Vagina (tissue), 2 donors: ENCODE measurements around the gene FYB2. TPM values are rescaled to one million over a fixed set of nuclear protein-coding genes. Genes with fewer than 3 reads are reported as not detected.

Source experiments
- DNase-seq, 2 donors: peaks; one replicate each; pipeline ENCODE4 v3.0.0-alpha.2; 2017; ENCODE audit errors: extremely low spot score in 2 of 2
- H3K27ac ChIP-seq: fragments of 200-600 bp; sonication (generic); one replicate; pipeline ENCODE4 v1.5.1; 2019
- H3K27me3 ChIP-seq: fragments of 200-600 bp; sonication (generic); one replicate; pipeline ENCODE4 v1.5.1; 2019
- H3K36me3 ChIP-seq, 2 donors: fragments of 200-600 bp; sonication (generic); one replicate each; pipeline ENCODE4 v1.5.1; 2017 to 2019
- H3K4me1 ChIP-seq: fragments of 200-600 bp; sonication (generic); one replicate; pipeline ENCODE4 v1.5.1; 2019
- H3K4me3 ChIP-seq, 2 donors: fragments of 200-600 bp; sonication (generic); 1 replicate in 1 of 2; 2 replicates in 1 of 2; pipeline ENCODE4 v1.5.1; 2016 to 2019
- H3K9me3 ChIP-seq: fragments of 200-600 bp; sonication (generic); one replicate; pipeline ENCODE4 v1.5.1; 2019
- CTCF ChIP-seq, 3 experiments: fragments of 450-650 bp in 2 of 3; fragments of 200-600 bp in 1 of 3; sonication (generic) in 1 of 3; IDR thresholded peaks; one replicate each; pipeline ENCODE4 v1.5.1; 2017 to 2019; ENCODE audit warnings: antibody characterized with exemption in 3 of 3, mild to moderate bottlenecking in 2 of 3, moderate library complexity in 2 of 3
- POLR2A ChIP-seq, 2 donors: fragments of 450-650 bp; IDR thresholded peaks; one replicate each; pipeline ENCODE4 v1.6.1; 2017; ENCODE audit warnings: antibody characterized with exemption in 2 of 2, mild to moderate bottlenecking in 2 of 2, moderate library complexity in 2 of 2
- POLR2AphosphoS5 ChIP-seq, 2 donors: sonication (generic); formaldehyde crosslinking; IDR thresholded peaks; one replicate each; pipeline ENCODE4 v1.9.0; 2017; ENCODE audit warnings: antibody characterized with exemption in 2 of 2, mild to moderate bottlenecking in 2 of 2, low read depth in 1 of 2; ENCODE audit not compliant: insufficient read depth in 1 of 2
- intact Hi-C: fragments of 100-400 bp; cut with DNase I; formaldehyde crosslinking; loops from one replicate; pipeline ENCODE4 v1.15.1; 2023
- total RNA-seq: library from RNA; depleted of rRNA; stranded (reverse); fragments of >200 nt; gene quantifications from one replicate; pipeline ENCODE4 v1.2.3, GENCODE V29; 2016

Gene FYB2
- total RNA-seq, 1 donor from 2014 or later: not detected

GRCh38 chr1:56811331-56811730 lies 7.9 kb downstream of the FYB2 start:
- no peaks in the 10 kb centered on the region for H3K27me3 ChIP-seq
- H3K36me3 ChIP-seq: no peaks in the 10 kb centered on the region
- H3K4me3 ChIP-seq: no peak overlapping the region
- TF ChIP-seq POLR2AphosphoS5 (IDR thresholded peaks at IDR 0.05; ENCODE audit: insufficient read depth in 1 of 2, low read depth in 1 of 2) (no peak), CTCF (IDR thresholded peaks at IDR 0.05) (no peak), POLR2A (IDR thresholded peaks at IDR 0.05) (no peak)
- intact Hi-C loops: no loop called here
- no peak for DNase-seq
- H3K9me3 ChIP-seq: no peaks in the 10 kb centered on the region
- peaks cover 4% of the 10 kb centered on the region for H3K4me1 ChIP-seq
- no peak overlapping the region for H3K27ac ChIP-seq

- no peak for DNase-seq
- H3K27ac ChIP-seq: no peak overlapping the region
- TF ChIP-seq POLR2AphosphoS5 (IDR thresholded peaks at IDR 0.05; ENCODE audit: insufficient read depth in 1 of 2, low read depth in 1 of 2) (no peak), POLR2A (IDR thresholded peaks at IDR 0.05) (no peak), CTCF (IDR thresholded peaks at IDR 0.05) (no peak)
- intact Hi-C loops: no loop called here
- H3K36me3 ChIP-seq: no peaks in the 10 kb centered on the region
- H3K4me1 ChIP-seq: peaks cover 4% of the 10 kb centered on the region
- no peaks in the 10 kb centered on the region for H3K27me3 ChIP-seq
- no peak overlapping the region for H3K4me3 ChIP-seq
- H3K9me3 ChIP-seq: no peaks in the 10 kb centered on the region
Measured at GRCh38 chr1:56808410-56808809, 10.8 kb downstream of the FYB2 start.

GRCh38 chr1:56806804-56807203 lies 12.4 kb downstream of the FYB2 start:
- intact Hi-C loops: no loop called here
- no peaks in the 10 kb centered on the region for H3K9me3 ChIP-seq
- H3K4me1 ChIP-seq: peaks cover 4% of the 10 kb centered on the region
- no peak overlapping the region for H3K27ac ChIP-seq
- no peak for TF ChIP-seq CTCF (IDR thresholded peaks at IDR 0.05)
- TF ChIP-seq POLR2A (IDR thresholded peaks at IDR 0.05): no peak
- no peak for TF ChIP-seq POLR2AphosphoS5 (IDR thresholded peaks at IDR 0.05; ENCODE audit: insufficient read depth in 1 of 2, low read depth in 1 of 2)
- H3K36me3 ChIP-seq: no peaks in the 10 kb centered on the region
- H3K27me3 ChIP-seq: no peaks in the 10 kb centered on the region
- no peak overlapping the region for H3K4me3 ChIP-seq
- DNase-seq: no peak

- peaks cover 4% of the 10 kb centered on the region for H3K4me1 ChIP-seq
- H3K27me3 ChIP-seq: no peaks in the 10 kb centered on the region
- no peak overlapping the region for H3K4me3 ChIP-seq
- H3K36me3 ChIP-seq: no peaks in the 10 kb centered on the region
- no peak overlapping the region for H3K27ac ChIP-seq
- H3K9me3 ChIP-seq: no peaks in the 10 kb centered on the region
- intact Hi-C loops: no loop called here
- no peak for DNase-seq
- no peak for TF ChIP-seq CTCF (IDR thresholded peaks at IDR 0.05)
- no peak for TF ChIP-seq POLR2A (IDR thresholded peaks at IDR 0.05)
- no peak for TF ChIP-seq POLR2AphosphoS5 (IDR thresholded peaks at IDR 0.05; ENCODE audit: insufficient read depth in 1 of 2, low read depth in 1 of 2)
Measured at GRCh38 chr1:56803561-56804156, 15.5 kb downstream of the FYB2 start.

- Histone ChIP-seq H3K27me3 (no peaks in the 10 kb centered on the region), H3K4me3 (no peak overlapping the region), H3K36me3 (no peaks in the 10 kb centered on the region), H3K27ac (no peak overlapping the region), H3K4me1 (no peaks in the 10 kb centered on the region), H3K9me3 (no peaks in the 10 kb centered on the region)
- DNase-seq: no peak
- TF ChIP-seq POLR2AphosphoS5 (IDR thresholded peaks at IDR 0.05; ENCODE audit: insufficient read depth in 1 of 2, low read depth in 1 of 2): no peak
- TF ChIP-seq POLR2A (IDR thresholded peaks at IDR 0.05): no peak
- TF ChIP-seq CTCF (IDR thresholded peaks at IDR 0.05): no peak
- intact Hi-C loops: no loop called here
Measured at GRCh38 chr1:56799605-56800400, 19.4 kb downstream of the FYB2 start.
